ENCODE data around the gene LGI4. TPM values are rescaled to one million over a fixed set of nuclear protein-coding genes. Genes with fewer than 3 reads are reported as not detected.

Gene LGI4
- total and polyA plus RNA-seq, 2 experiments from 2014 or later, result 3.4 to 4.3 TPM

- H3K4me1 Mint-ChIP-seq, result peaks cover 16% of the 10 kb centered on the region; the same call in 2 of the 3 replicates
- peaks cover 17% of the 10 kb centered on the region for H3K27me3 Mint-ChIP-seq (ENCODE audit: insufficient read depth, low read depth, poor library complexity)
These were observed 48.4 kb downstream of the LGI4 start for GRCh38 chr19:35086455-35086854.

More at GRCh38 chr19:35086455-35086854, 48.4 kb downstream of the LGI4 start:
- ATAC-seq (no peak), DNase-seq (ENCODE audit: low spot score) (no peak)
- H3K9me2 ChIP-seq (ENCODE audit: insufficient read depth), result no peaks in the 10 kb centered on the region
- TF ChIP-seq EZH2phosphoT487 (IDR thresholded peaks at IDR 0.05; ENCODE audit: unreplicated experiment) (no peak), ZNF331 (CRISPR knock-in tag; IDR thresholded peaks at IDR 0.05; ENCODE audit: low read depth) (no peak), POLR2AphosphoS5 (IDR thresholded peaks at IDR 0.05; ENCODE audit: low read depth) (no peak), NANOG (IDR thresholded peaks at IDR 0.05; ENCODE audit: borderline replicate concordance) (no peak), JUNB (IDR thresholded peaks at IDR 0.05; ENCODE audit: unreplicated experiment) (no peak), REST (IDR thresholded peaks at IDR 0.05; ENCODE audit: unreplicated experiment) (no peak), ZNF114 (CRISPR knock-in tag; IDR thresholded peaks at IDR 0.05) (no peak), STAT1 (IDR thresholded peaks at IDR 0.05; ENCODE audit: unreplicated experiment) (no peak), EZH2 (IDR thresholded peaks at IDR 0.05; ENCODE audit: low read depth, unreplicated experiment) (no peak), CREB1 (CRISPR knock-in tag; IDR thresholded peaks at IDR 0.05; ENCODE audit: low read depth) (no peak), ZNF462 (CRISPR knock-in tag; IDR thresholded peaks at IDR 0.05) (no peak)
- TF ChIP-seq, protein P1, sequence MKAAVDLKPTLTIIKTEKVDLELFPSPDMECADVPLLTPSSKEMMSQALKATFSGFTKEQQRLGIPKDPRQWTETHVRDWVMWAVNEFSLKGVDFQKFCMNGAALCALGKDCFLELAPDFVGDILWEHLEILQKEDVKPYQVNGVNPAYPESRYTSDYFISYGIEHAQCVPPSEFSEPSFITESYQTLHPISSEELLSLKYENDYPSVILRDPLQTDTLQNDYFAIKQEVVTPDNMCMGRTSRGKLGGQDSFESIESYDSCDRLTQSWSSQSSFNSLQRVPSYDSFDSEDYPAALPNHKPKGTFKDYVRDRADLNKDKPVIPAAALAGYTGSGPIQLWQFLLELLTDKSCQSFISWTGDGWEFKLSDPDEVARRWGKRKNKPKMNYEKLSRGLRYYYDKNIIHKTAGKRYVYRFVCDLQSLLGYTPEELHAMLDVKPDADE (IDR thresholded peaks at IDR 0.05), result no peak
- TF ChIP-seq, protein P2, sequence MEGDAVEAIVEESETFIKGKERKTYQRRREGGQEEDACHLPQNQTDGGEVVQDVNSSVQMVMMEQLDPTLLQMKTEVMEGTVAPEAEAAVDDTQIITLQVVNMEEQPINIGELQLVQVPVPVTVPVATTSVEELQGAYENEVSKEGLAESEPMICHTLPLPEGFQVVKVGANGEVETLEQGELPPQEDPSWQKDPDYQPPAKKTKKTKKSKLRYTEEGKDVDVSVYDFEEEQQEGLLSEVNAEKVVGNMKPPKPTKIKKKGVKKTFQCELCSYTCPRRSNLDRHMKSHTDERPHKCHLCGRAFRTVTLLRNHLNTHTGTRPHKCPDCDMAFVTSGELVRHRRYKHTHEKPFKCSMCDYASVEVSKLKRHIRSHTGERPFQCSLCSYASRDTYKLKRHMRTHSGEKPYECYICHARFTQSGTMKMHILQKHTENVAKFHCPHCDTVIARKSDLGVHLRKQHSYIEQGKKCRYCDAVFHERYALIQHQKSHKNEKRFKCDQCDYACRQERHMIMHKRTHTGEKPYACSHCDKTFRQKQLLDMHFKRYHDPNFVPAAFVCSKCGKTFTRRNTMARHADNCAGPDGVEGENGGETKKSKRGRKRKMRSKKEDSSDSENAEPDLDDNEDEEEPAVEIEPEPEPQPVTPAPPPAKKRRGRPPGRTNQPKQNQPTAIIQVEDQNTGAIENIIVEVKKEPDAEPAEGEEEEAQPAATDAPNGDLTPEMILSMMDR (conservative IDR thresholded peaks at IDR 0.05; ENCODE audit: low read depth in 2 of 2), result no peak
- no peaks in the 10 kb centered on the region; the same call in 1 of the 2 replicates for H3K36me3 ChIP-seq (ENCODE audit: insufficient read depth)
- no peak overlapping the region for H2AFZ ChIP-seq
- H3K27ac Mint-ChIP-seq, result no peak overlapping the region
- peaks cover 3% of the 10 kb centered on the region; the same call in 2 of the 3 replicates for H3K36me3 Mint-ChIP-seq (ENCODE audit: low read depth)
- H3K4me1 ChIP-seq (ENCODE audit: insufficient read depth), result peaks cover 12% of the 10 kb centered on the region
- no peaks in the 10 kb centered on the region for H4K20me1 ChIP-seq (replicated peaks; ENCODE audit: insufficient read depth)
- no peak overlapping the region for H3K27ac ChIP-seq (ENCODE audit: low read depth)
- no peaks in the 10 kb centered on the region for H3K79me2 ChIP-seq (replicated peaks; ENCODE audit: insufficient read depth)
- no peak overlapping the region for H3K4me3 ChIP-seq
- H3F3A ChIP-seq (replicated peaks; ENCODE audit: low read depth), result 0 out of 2 replicates have a peak, but pooled peaks cover 5% of the 10 kb centered on the region
- no peak overlapping the region for H3K4me2 ChIP-seq
- H3K4me3 Mint-ChIP-seq, result no peak overlapping the region
- peaks cover 4% of the 10 kb centered on the region; the same call in 2 of the 3 replicates for H3K9me3 Mint-ChIP-seq
- H3K27me3 ChIP-seq (ENCODE audit: insufficient read depth), result no peaks in the 10 kb centered on the region

All from GM23338 (cell line).